GM11168 (cell line): ENCODE measurements around the gene KCTD16.

Experiments
- in situ Hi-C: fragments of 300-500 bp; cut with MboI; formaldehyde crosslinking; loops from one replicate; pipeline ENCODE4 v1.12.0; 2022; ENCODE audit warnings: low sequenced_read_pairs; ENCODE audit not compliant: unreplicated experiment

The KCTD16 gene

GRCh38 chr5:144429905-144430304, 259.2 kb downstream of the KCTD16 start:
- in situ Hi-C loops, result no loop called here

GRCh38 chr5:144433140-144433822, 262.6 kb downstream of the KCTD16 start:
- in situ Hi-C loops, result no loop called here

GRCh38 chr5:144433893-144434292, 263.2 kb downstream of the KCTD16 start:
- in situ Hi-C loops, result no loop called here

- in situ Hi-C loops, result no loop called here
Observed at GRCh38 chr5:144436007-144436406, 265.3 kb downstream of the KCTD16 start.

GRCh38 chr5:144438237-144438636, 267.6 kb downstream of the KCTD16 start:
- in situ Hi-C loops, result no loop called here

- in situ Hi-C loops, result no loop called here
Observed at GRCh38 chr5:144448457-144448856, 277.8 kb downstream of the KCTD16 start.

GRCh38 chr5:144451187-144451973, 280.7 kb downstream of the KCTD16 start:
- in situ Hi-C loops, result no loop called here

GRCh38 chr5:144453753-144454152, 283.1 kb downstream of the KCTD16 start:
- in situ Hi-C loops, result no loop called here

GRCh38 chr5:144457160-144457559, 286.5 kb downstream of the KCTD16 start:
- in situ Hi-C loops, result no loop called here

- in situ Hi-C loops, result no loop called here
Observed at GRCh38 chr5:144458216-144458615, 287.5 kb downstream of the KCTD16 start.

GRCh38 chr5:144460600-144460999, 289.9 kb downstream of the KCTD16 start:
- in situ Hi-C loops, result no loop called here

GRCh38 chr5:144462577-144462976, 291.9 kb downstream of the KCTD16 start:
- in situ Hi-C loops, result no loop called here

GRCh38 chr5:144463481-144464223, 293.0 kb downstream of the KCTD16 start:
- in situ Hi-C loops, result no loop called here

GRCh38 chr5:144464306-144464705, 293.6 kb downstream of the KCTD16 start:
- in situ Hi-C loops, result no loop called here

GRCh38 chr5:144465441-144465840, 294.8 kb downstream of the KCTD16 start:
- in situ Hi-C loops, result no loop called here

- in situ Hi-C loops, result no loop called here
Observed at GRCh38 chr5:144467792-144468191, 297.1 kb downstream of the KCTD16 start.

- in situ Hi-C loops, result no loop called here
Observed at GRCh38 chr5:144468571-144468970, 297.9 kb downstream of the KCTD16 start.

- in situ Hi-C loops, result no loop called here
Observed at GRCh38 chr5:144469106-144469505, 298.4 kb downstream of the KCTD16 start.

GRCh38 chr5:144472221-144472620, 301.5 kb downstream of the KCTD16 start:
- in situ Hi-C loops, result no loop called here

GRCh38 chr5:144473650-144474049, 303.0 kb downstream of the KCTD16 start:
- in situ Hi-C loops, result no loop called here

- in situ Hi-C loops, result no loop called here
Observed at GRCh38 chr5:144478565-144478964, 307.9 kb downstream of the KCTD16 start.
